ENCODE data around the gene LDLRAD3. TPM values are rescaled to one million over a fixed set of nuclear protein-coding genes. Genes with fewer than 3 reads are reported as not detected.

LDLRAD3 gene
- total RNA-seq, 1 experiment from 2014 or later = 4.5 TPM

DNA sequence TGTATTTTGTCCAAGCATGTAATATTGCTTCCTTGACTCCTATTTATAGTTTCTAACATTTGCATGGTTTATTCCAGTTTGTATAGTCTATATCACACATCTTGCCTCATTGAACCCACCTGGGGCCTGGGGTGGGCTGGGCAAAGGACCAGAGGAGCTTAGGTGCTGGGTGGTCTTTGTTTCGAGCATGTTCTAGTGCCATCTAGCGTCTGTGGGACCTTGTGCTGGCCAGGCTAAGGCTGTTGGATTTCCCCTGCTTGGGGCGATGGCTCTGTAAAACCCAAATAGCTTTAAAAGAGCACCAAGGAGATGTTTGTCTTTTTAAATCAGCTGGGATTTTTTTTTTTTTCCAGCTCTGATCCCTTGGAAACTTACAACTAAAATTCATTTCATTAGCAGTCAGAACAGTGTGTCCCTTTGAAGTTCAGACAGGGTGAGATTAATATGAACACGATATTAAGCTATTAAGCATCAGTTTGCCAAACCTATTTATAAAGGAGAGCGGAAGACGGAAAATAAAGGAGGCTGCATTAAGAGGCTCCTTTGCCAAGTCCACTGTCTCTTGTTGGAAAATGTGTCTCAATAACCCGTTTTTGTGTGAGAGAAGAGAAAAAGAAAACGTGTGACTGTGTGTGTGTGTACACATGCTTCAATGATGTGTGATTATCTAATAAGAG, 188.0 kb downstream of the LDLRAD3 start:
- in situ Hi-C loops (cut with HindIII; ENCODE audit: low sequenced_read_pairs) = no loop called here
- DNase-seq (ENCODE audit: low spot score) = peak; percentile 90

GRCh38 chr11:36132940-36133339, 189.1 kb downstream of the LDLRAD3 start:
- no peak for DNase-seq (ENCODE audit: low spot score)
- in situ Hi-C loops (cut with HindIII; ENCODE audit: low sequenced_read_pairs) = no loop called here

DNA sequence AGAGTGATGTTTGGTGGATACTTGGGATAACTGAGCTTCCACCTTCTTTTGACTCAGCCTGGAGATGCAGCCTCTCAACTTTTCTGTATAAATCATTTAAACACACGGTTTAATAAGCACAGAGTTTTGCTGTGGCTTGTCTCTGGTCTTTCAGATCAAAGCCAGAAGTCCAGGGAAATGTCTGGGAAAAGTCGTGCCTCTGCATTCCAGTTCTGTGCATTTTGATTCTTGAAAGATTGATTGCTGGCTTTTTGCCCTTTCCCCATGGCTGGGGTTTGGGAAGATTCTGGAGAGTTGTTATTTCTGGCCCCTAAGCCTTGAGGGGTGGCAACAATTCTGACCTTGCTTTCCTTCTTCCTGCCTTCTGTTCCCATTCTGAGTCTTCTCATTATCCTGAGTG, 191.2 kb downstream of the LDLRAD3 start:
- DNase-seq (ENCODE audit: low spot score) = no peak
- in situ Hi-C loops (cut with HindIII; ENCODE audit: low sequenced_read_pairs) = no loop called here

- no peak for DNase-seq (ENCODE audit: low spot score)
- in situ Hi-C loops (cut with HindIII; ENCODE audit: low sequenced_read_pairs) = no loop called here
Measured at GRCh38 chr11:36139767-36140166, 195.9 kb downstream of the LDLRAD3 start.

DNA sequence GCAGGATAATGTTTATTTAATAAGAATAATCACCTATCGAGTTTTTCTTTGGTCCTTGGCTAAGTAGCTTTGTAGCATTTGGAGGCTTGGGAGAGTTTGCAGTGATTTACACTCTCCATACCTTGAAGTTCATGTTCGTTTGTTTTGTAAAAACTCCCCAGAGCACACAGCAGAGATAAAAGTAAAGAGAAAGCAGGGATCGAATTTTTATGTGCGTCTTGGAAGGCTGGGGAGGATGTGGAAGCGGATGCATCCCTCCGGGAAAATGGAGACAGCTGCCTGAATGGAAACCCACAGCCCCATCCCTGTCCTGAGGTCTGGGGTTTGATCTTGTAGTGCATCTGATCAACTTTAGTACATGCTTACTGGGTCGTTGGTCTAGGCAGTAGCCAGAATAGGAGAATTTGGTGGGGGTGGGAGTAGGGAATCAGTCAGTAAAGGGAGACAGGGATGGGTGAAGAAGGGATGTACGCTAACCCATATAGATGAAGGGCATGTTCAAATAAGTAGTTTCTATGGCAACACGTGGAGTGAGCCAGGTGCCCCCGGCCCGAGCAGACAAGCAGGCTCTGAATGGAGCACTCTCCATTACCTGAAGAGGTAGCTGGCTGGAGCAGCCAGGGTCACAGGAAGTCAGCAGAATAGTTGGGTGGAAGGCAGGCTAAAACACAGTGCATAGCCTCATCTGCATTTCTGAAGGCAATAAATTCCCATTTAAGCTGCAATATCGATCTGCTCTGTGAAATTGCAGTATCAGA, 197.5 kb downstream of the LDLRAD3 start:
- DNase-seq (ENCODE audit: low spot score) = no peak
- in situ Hi-C loops (cut with HindIII; ENCODE audit: low sequenced_read_pairs) = no loop called here

DNA sequence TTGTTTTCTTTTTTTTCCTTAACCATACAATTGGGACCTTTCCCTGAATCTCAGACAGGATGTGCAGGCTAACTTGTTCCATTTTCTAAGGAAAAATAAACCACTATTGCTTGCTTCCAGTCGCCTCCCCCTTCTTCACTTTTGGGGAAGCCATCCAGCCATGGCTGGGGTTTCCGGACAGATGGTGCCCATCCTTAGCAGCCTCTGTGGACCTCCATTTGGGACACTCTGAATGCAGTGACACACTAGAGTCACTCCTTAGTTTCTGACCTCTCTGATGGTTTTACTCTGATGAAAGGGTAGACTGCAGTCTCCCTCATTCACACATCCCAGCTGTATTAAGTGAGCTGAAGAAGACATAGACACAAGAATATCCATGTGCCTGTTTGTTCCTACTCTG, 198.1 kb downstream of the LDLRAD3 start:
- no peak for DNase-seq (ENCODE audit: low spot score)
- in situ Hi-C loops (cut with HindIII; ENCODE audit: low sequenced_read_pairs) = no loop called here

DNA sequence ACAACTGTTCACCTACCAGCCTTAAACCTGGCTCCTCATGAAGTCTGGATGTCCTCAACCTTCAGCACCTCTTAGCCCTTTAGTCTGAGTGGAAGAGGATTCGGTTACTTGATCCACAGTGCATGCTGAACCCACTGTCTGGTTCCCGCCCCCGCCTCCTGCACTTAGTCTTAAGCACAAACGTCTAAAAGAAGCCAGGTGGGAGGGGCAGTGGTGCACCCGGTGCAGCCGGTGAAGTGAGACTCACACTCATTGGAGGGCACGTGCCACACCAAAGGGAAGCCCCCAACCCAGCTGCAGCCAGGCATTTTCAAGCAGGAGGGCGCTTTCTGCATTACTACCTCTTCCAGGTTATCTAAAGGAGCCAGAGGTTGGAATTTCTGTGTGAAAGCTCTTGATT, 198.6 kb downstream of the LDLRAD3 start:
- DNase-seq (ENCODE audit: low spot score) = no peak
- in situ Hi-C loops (cut with HindIII; ENCODE audit: low sequenced_read_pairs) = no loop called here

DNA sequence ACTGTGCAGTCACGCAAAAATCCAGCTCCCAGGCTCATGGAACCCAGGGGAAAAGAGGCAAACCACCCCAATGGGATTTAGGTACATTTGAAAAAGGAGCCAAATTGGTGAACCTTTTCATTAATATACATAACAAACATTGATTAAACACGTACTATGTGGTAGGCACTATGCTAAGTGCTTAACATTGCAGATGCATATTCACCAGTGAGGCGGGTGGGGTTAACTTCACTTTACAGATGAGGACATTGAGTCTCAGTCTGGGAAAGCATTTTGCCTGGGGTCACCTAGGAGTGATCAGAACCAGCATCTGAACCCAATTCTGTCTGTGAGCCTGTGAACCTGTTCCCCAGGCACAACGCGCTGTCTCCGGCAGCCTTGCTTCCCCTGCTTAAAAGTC, 199.0 kb downstream of the LDLRAD3 start:
- in situ Hi-C loops (cut with HindIII; ENCODE audit: low sequenced_read_pairs) = no loop called here
- no peak for DNase-seq (ENCODE audit: low spot score)

DNA sequence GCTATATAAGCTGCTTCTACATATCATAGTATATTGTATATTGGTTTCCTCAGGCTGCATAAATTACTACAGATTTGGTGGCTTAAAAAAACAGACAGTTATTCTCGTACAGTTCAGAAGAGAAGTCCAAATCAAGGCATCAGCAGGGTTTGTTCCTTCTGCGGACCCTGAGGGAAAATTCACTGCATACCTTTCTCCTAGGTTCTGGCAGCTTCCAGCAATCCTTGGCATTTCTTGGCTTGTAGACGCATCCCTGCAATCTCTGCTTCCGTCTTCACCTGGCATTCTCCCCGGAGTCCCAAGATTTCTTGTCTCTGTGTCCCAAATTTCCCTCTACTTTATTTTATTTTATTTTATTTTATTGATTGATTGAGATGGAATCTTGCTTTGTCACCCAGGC, 202.6 kb downstream of the LDLRAD3 start:
- in situ Hi-C loops (cut with HindIII; ENCODE audit: low sequenced_read_pairs) = no loop called here
- no peak for DNase-seq (ENCODE audit: low spot score)

- no peak for DNase-seq (ENCODE audit: low spot score)
Measured at GRCh38 chr11:36147491-36147890, 203.6 kb downstream of the LDLRAD3 start.

GRCh38 chr11:36148701-36149100, 204.8 kb downstream of the LDLRAD3 start:
- in situ Hi-C loops (cut with HindIII; ENCODE audit: low sequenced_read_pairs) = no loop called here
- DNase-seq (ENCODE audit: low spot score) = peak; percentile 71

More at GRCh38 chr11:36147491-36147890, 203.6 kb downstream of the LDLRAD3 start:
- in situ Hi-C loops (cut with HindIII; ENCODE audit: low sequenced_read_pairs) = no loop called here

- DNase-seq (ENCODE audit: low spot score) = peak; percentile 62
- in situ Hi-C loops (cut with HindIII; ENCODE audit: low sequenced_read_pairs) = no loop called here
Measured at GRCh38 chr11:36149538-36150242, 205.8 kb downstream of the LDLRAD3 start.

DNA sequence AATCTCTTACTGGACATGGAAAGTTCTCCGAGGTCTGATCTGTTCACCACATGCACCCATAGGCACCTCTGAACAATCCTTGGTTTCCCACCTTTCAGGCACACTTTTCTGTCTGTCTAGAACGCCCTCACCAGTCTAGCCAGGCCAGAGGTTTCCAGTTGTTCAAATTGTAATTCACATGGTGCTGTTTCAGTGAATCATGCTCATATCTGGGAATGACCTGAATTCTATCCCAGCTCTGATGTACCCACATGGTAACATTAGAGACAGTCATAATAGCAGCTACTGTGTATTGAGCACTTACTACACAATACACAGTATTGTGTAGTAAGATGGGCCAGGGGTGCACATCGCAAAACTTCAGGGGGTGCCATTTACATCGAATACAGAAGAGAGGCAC, 207.1 kb downstream of the LDLRAD3 start:
- in situ Hi-C loops (cut with HindIII; ENCODE audit: low sequenced_read_pairs) = no loop called here

DNA sequence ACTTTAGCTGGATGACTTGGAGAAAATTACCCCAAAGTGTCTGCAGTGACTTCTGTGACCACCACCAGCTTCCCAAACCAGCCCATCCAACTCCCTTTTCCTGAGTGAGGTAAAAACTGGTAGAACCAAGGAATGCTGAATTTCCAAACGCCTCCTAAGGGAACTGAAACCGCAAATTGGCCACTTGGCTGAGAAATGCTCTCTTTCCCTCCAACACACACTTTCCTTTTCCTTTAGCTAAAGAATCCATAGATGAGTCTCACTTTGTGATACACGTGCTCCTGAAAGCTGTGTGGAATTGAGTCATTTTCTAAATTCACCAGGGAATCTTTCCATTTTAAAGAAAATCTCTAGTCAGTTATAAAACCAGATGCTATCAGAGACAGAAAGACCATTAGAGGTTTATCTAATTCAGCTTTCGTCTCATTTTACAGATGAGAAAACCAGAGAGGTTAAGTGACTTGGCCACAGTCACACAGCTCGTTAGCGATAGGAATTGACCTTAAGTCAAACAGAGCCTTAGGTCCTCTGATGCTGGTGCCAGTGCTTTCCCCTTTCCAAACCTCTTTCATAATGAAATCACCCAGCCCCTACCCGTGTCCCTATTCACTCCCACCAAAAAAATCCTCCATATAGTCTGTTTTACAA, 208.2 kb downstream of the LDLRAD3 start:
- in situ Hi-C loops (cut with HindIII; ENCODE audit: low sequenced_read_pairs) = no loop called here

More for the DNA sequence above, 207.1 kb downstream of the LDLRAD3 start:
- no peak for DNase-seq (ENCODE audit: low spot score)

DNA sequence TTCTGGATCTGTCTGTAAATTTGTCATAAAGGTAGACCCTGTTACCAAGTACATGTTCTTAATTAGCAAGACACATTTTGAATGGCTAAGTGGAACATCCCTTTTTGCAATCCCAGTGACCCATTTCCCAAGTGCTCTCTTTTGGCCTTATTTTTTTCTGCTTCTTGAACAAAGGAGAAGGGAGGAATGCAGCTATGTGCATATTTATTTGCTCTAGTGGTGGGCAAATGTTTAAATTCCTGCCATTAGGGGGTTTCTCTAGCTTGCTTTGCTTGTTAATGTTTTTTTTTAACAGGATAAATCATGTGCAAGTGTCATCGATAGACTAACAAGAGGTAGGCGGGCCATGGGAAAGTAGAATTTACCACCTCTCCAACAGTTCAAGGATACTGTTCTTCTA, 209.7 kb downstream of the LDLRAD3 start:
- in situ Hi-C loops (cut with HindIII; ENCODE audit: low sequenced_read_pairs) = no loop called here
- DNase-seq (ENCODE audit: low spot score) = no peak

More for the DNA sequence above, 208.2 kb downstream of the LDLRAD3 start:
- DNase-seq (ENCODE audit: low spot score) = no peak

DNA sequence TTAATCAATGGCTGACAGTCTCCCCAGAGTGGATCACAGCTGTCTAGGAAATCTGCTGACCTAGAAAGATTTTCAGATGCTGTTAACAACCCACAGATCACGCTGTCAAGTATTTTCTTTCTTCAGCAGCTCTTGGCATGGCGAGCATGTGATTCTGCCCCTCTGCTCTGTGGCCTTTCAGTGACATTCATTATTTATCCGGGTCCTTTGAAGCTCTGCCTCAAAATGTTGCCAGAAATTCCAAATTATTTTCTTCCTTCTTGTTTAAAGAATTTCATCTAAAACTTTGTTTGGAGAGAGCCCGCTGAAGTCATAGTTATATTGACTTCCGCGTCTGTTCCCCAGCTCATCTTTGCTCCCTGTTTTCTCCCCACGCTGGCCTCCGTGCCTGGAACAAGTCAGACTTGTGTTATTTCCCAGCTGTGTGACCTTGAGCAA, 211.3 kb downstream of the LDLRAD3 start:
- in situ Hi-C loops (cut with HindIII; ENCODE audit: low sequenced_read_pairs) = no loop called here
- DNase-seq (ENCODE audit: low spot score) = no peak

DNA sequence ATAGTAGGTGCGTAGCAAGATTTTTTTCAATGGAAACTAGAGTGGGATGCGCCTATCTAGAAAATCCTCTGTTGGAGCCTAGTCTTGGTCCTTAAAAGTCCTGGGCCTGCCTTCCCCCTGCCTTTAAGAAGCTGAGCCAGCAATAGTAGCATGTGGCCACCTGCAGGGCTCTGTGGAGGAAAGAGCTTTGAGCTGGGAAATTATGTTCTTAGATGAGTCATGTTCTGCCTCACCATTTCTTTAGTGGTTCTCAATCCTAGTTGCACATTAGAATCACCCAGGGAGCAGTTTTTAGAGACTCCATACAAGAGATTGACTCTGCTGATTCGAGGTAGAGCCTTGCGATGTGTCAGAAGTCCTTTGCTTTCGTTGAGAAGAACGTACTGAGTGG, 211.9 kb downstream of the LDLRAD3 start:
- DNase-seq (ENCODE audit: low spot score) = no peak
- in situ Hi-C loops (cut with HindIII; ENCODE audit: low sequenced_read_pairs) = no loop called here

- in situ Hi-C loops (cut with HindIII; ENCODE audit: low sequenced_read_pairs) = no loop called here
- peak; percentile 89 for DNase-seq (ENCODE audit: low spot score)
Measured at GRCh38 chr11:36156161-36156816, 212.4 kb downstream of the LDLRAD3 start.

DNA sequence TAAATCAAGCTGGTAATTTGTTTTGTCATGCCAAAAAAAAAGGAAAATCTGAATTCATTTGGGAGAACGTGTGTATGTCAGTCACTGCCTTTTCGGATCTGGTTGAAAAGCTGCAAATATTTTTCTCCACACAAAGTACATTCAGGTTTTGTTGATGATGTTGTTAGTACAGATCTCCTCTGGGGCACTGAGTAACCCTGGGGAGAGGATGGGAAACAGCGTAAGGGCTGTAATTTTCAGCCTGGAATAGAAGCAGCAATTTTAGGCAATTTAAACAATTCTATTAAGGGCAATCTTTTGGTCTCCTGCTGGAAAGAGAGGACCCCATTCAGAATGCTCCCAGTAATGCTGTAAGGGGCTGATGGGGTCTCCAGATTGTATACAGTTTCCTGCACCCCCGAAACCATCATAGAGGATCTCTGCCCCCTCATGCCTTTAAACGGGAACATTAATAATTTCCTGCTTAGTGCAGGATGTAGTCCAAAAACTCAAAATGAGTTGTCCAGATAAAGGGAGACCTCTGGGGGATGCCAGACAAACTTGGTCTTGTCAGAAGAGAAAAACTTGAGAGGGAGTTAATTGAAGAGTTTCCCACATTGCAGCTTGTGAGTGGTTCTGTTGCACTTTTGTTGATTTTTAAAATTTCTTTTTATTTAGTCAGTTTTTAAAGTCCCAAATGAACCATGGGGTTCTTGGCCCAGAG, 213.1 kb downstream of the LDLRAD3 start:
- in situ Hi-C loops (cut with HindIII; ENCODE audit: low sequenced_read_pairs) = no loop called here
- peak; percentile 38 for DNase-seq (ENCODE audit: low spot score)

Measured in G401 (cell line).